GM18861 (cell line): ENCODE data around the gene RGMA.

Source experiments
- ATAC-seq: cut with Tn5 transposase; IDR thresholded peaks from one replicate; pipeline ENCODE4 v1.9.1; 2021; ENCODE audit not compliant: unreplicated experiment

RGMA gene

DNA sequence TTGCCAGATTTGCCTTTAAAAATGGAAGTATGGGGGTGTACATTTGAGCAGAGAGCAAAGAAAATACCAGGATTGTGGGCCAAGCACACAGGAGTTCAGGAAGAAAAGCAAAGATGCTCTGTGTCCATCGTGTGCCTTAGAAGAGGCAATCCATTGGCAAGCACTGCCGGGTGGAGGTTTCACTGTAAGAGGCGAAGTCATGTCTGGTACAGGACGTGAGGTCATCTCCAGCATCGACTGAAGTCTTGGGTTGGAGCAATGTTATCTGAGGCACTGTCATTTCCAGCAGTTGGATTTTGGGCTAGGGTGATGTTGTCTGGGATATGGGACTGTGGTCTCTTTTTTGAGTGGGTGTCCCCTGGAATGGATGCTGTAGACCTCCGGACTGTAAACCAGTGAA, 4.8 kb upstream of the RGMA start:
- ATAC-seq = no peak

DNA sequence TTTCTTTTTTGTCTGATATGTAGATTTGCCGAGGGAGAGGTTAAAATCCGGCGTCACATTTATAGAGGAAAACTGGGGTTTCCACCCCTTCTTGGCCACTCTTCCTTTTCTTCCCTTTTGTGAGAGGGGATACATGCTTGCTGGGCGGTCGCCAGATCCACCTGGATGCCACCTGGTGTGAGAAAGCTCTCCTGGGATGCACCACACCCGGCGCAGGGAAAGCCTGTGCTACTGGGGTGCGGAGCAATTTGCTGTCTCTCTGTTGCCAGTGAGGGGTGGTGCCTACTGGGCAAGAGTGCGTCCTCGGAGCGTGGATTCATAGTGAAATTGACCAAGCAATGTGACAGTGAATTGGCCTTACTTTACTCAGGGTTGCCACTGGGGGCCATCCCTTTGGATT, 2.5 kb upstream of the RGMA start:
- ATAC-seq = no peak

- no peak for ATAC-seq
These were observed 805 bp upstream of the RGMA start for GRCh38 chr15:93089727-93090305.

DNA sequence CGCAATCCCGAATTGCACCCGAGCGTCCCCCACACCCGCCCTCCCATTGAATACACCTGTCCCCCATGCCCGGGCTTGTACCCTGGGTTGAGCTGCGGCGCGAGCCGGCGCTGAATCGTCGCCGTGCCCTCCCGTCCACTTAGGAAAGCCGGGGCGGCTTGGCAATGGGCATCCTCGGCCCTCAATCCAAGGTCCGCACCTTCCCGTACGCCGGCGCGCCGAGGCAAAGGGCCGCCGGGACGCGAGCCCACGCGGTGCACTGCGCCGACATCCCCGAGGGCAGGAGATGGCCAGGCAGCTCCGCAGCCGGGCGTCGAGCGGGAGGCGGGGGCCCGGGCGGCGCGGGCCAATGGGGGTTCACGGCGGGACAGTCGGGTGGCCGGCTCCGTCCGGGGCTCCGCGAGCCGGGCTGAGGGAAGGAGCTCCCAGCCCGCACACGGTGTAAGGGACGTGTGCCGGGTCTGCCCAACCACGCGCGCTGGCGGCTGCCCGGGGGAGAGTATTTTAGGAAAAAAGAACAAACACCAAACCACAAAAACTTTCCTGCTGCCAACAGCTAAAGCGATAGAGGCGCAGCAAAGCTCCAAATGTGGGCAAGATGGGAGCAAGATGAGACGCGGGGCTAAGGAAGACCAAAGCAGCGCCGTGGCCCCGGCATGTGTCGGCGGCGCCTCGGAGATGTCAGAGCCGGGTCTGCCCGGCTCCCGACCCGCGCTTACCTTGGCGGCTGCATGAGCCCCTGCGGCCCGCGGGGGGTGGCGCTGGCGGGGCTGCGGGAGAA, 621 bp downstream of the RGMA start:
- no peak for ATAC-seq

- ATAC-seq = no peak
These were observed 1.2 kb downstream of the RGMA start for GRCh38 chr15:93087825-93088199.

DNA sequence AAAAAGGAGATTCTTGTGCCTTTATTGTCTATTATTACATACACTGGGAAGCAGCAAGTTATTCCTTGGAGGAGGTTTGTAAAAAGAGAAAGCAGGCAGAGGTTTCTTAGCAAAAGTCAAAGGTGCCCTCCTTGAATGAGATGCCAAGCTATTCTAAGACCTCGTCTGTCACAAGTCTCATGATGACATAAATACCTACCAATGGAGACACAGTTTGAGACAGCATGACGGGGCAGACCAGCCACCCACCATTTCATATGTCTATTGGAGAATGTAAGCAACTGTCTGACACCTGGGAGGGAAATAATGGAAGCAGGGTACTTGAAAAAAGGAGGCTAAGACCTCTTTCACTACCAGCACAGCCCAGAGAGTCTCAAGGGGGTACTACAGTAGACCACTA, 2.2 kb downstream of the RGMA start:
- no peak for ATAC-seq

- ATAC-seq = no peak
These were observed 3.3 kb downstream of the RGMA start for GRCh38 chr15:93085692-93086091.

DNA sequence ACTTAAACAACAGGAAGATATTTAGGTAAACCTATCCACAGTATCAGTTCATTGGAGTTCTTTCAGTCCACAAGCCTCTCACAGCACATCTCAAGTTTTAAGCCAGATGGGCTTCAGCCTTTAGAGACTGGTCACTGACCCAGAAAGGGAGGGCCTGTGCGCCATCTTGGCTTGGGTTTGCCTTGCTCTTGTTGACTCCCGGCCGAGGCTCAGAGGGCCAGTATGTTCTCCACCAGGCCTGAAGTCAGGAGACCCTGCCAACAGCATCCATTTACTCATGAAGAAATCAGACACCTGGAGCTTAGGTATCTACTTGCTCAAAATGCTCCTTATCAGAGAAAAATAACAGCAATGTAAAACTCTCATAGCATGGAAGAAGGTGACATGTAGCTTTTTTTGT, 6.2 kb downstream of the RGMA start:
- no peak for ATAC-seq

DNA sequence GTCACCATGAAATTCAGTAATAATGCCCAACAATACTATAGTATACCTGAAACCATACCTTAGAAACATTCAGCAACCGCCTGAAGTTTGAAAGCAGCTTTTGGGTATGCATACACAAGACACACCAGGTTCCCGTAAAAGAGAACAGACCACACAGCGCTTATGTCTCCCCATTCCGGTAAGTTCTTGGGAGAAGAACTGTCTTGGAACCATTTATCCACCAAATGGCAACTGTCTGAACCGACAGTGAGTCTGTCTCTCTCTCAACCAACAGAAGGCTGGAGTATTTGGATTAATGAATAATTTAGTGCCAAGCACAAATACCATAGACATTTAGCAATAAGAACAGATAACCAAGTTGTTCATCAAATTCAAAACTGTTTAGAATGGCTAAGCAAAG, 7.6 kb downstream of the RGMA start:
- ATAC-seq = no peak

DNA sequence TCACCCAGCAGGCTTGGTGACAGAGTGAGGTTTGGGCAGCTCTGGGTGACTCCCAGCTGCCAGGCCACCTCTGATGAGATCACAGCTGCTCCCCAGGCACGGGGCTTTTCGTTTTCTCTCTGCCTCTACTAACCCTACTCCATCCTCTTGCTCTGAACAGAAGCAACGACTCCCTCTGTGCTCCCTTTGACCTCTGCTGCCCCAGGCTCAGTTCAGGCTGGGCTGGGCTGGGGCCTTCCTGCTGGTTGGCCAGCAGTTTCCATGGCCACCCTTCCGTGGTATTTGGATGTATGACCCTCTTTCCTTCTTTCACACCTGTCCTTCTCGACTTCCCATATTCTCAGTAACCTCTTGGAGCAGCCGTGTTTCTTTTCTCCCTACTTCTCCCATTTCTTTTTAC, 8.6 kb downstream of the RGMA start:
- ATAC-seq = no peak

- no peak for ATAC-seq
These were observed 12.1 kb downstream of the RGMA start for GRCh38 chr15:93076875-93077274.

GRCh38 chr15:93076217-93076616, 12.8 kb downstream of the RGMA start:
- ATAC-seq = no peak

- ATAC-seq = no peak
These were observed 14.4 kb downstream of the RGMA start for GRCh38 chr15:93074599-93074998.

GRCh38 chr15:93073465-93073952, 15.5 kb downstream of the RGMA start:
- no peak for ATAC-seq

DNA sequence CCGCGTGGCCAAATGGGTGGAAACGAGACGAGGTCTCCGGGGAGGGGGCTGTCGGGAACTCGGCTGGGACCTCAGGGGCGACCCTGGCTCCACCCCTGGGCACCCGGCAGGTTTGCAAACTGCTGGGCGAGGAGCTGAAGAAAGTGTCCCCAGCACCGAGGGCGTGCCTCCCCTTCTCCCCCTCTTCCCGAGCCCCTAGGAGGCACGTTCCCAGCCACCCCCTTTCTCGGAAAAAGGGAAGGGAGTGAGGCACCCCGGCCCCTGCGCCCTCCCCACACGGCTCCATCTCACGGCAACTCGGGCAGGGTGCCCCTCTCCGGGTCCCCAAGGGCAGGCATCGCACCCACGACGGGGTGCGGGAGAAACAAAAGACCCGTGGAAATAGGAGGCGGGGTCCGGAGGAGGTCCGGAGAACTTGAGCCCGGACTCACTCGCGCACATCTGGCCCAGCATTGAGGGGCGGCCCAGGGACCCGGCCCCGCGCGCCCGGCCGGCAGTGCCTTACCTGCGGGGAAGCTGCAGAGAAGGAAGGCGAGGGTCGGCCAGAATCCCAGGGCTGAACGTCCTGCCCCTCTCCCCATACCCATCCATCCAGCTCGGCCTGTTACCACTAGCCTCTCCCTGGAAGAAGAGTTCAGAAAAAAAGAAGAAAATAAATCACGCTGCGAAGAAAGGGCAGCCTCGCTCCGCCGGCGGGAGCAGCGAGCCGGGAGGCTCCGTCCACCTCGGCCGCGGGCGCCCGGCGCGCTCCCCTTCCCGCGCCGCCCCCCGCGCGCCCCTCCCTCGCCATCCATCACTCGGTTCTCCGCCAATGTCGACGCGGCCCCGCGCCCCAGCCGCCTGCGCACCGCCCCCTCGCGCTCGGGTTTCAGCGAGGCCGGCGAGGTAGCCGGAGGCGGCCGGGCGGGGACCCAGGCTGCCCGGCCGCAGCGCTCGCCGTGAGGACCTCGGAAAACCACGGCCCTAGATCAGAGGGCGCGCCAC, 16.3 kb downstream of the RGMA start:
- no peak for ATAC-seq

GRCh38 chr15:93072011-93072410, 17.0 kb downstream of the RGMA start:
- ATAC-seq = no peak

DNA sequence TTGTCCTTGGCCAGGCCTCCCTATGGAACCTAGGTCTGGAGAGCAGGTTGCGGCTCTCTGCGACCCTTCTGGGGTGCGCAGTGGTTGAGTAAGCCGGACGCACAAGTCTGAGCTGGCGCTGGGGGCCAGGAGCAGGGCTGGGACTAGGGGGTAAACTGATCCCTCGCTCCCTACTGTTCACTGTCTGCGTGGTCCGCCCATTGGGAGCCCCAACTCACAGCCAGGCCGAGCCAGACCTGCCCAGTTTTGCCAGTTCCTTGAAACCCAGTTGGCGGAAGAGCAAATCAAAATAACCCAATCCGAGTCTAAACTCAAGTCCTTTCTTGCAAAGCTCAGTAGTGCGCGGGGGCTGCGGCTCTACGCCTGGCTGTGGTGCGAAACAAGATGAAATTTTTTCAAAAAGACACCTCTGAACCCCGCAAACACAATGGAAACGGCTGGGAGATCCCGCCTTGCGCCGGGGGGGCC, 17.5 kb downstream of the RGMA start:
- no peak for ATAC-seq

GRCh38 chr15:93070551-93071296, 18.3 kb downstream of the RGMA start:
- no peak for ATAC-seq

DNA sequence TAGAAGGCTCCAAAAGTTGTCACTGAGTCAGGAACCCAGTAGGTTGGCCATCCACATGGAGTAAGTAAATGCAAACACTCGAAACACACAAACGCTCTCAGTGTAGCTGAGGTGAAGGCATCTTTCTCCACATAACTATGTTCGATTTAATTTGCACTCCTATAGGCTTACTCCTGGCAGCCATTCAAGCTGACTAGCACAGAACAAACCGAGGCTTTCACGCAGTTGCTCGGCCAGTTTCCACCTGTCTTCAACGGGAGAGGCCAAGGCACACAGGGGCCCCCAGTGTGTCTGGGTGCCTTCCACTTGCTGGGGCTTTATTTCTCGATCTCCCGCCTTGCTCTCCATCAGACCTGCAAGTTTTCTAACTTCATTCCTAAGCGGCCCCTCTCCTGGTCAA, 18.9 kb downstream of the RGMA start:
- no peak for ATAC-seq

DNA sequence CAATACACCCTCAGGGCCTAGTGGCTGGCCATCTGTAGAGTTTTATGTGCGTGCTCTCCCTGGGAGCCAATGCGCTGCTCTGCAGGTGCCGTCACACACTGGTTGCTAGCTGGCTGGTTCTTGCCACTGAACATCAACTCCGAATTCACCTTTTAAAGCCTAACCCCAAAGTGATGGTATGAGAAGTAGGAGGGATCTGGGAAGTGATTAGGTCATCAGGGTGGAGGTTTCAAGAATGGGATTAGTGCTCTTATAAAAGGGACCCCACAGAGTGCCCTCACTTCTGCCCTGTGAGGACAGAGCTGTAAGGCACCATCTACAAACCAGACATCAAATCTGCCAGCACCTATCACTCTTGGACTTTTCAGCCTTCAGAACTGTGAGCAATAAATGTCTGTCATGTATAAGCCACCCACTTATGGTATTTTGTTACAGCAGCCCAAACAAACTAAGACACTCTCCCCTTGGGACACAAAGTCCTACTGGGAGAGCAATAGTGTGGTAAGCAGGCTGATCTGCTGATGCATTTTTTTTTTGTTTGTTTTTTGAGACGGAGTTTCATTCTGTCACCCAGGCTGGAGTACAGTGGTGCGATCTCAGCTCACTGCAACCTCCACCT, 20.3 kb downstream of the RGMA start:
- no peak for ATAC-seq
